ENCODE measurements around the gene LRRC3.

GRCh38 chr21:44413566-44414290, 41.6 kb upstream of the LRRC3 start:
- TF ChIP-seq CTCF (IDR thresholded peaks at IDR 0.05) (no peak), POLR2A (IDR thresholded peaks at IDR 0.05) (no peak)

All from Peyer's patch (tissue), 4 donors.